LNCAP (cell line): ENCODE measurements around the gene PPP2R2D.

Experiments
- CTCF ChIP-seq: fragments of 450-650 bp; IDR thresholded peaks from 2 replicates; pipeline ENCODE4 v1.5.1; 2017; ENCODE audit warnings: mild to moderate bottlenecking

PPP2R2D gene

DNA sequence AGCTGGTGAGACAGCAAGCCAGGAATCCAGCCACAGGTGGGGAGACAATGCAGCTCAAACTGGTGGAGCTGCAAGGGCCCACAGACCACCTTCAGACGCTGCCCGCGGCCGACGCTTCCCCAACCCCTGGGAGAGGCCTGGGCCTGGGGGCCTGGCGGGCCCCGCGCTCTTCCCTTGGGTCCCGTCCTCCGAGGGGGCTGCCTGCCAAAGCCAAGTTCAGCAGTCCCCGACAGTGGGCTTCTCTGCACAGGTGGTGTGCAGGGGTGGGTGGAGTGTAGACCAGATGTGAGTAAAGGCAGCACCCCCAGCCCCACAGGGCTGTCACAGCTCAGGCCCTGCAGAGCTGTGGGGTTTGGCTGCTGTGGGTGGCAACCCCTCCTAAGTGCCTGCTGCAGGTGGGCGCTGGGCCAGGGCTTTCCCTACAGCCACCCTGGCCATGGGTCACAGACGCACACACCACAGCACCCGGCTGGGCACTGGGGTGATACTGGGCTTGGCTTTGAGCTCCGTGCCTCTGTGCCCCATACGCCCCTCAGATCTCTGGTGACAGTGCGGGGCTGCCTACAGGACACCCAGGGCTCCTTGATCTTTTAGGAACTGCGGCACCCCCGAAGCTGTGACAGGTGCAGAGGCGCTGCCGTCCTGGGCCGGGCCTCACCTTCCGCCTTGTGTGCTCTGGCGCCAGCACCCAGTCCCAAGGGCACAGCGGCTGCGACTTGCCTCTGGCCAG, 60.4 kb downstream of the PPP2R2D start:
- no peak for TF ChIP-seq CTCF

DNA sequence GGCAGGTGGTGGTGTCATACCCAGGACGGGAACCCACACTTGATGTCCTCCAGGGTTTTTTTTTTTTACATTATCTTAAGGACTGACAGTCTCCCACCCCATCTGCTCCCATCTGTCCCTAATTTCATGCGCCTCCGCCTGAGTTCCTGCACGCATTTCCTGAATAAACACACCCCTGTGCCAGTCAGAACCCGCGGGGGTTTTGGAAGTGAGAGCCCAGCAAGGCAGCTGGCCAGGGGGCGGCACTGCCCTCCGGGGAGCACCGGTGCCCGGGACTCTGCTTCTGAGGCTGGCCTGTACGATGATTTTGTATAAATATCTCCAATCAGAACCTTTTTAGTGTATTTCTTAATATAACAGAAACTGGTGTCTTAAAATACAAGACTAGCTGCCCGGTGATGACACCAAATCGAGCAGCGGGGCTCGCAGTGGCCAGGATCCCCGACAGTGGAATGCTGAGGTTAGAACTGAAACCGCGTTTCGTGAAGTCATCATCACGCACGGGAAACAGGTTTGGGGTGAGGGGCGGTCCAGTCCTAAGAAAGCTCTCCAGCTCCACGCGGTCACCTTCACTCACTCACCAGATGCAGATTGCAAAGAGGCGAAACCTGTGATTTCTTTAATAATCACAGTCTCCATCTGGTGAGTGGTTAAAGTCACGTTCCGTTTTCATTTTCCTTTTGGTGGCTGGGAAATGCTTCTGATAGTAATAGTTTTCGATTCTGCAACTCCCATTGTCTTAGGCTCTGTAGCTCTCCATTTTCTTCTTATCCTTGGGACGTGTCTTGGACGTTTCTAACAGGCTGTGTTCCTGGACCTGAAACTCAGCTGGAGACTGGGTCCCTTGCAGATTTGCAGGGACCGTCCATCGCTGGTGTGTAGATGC, 61.2 kb downstream of the PPP2R2D start:
- TF ChIP-seq CTCF = no peak

DNA sequence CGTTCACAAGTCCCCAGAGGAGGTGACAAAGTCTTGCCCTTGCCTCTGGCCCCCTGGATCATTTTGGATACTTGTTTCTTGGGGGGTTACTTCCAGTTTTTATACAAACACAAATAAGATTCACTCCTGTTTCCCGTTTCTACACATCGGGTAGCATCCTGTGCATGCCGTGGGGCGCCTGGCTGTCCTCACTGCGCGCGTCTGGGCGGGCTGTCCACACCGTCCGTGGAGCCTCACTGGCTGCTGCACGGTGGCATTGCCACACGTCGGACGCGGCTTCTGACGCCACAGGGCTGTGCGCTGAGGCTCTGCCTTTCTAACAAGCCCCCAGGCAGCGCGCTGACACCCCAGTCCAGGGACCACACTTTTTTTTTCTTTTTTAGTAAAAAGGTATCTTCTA, 62.5 kb downstream of the PPP2R2D start:
- no peak for TF ChIP-seq CTCF

- no peak for TF ChIP-seq CTCF
These were observed 63.0 kb downstream of the PPP2R2D start for GRCh38 chr10:131963811-131964210.

GRCh38 chr10:131964298-131964697, 63.5 kb downstream of the PPP2R2D start:
- no peak for TF ChIP-seq CTCF

GRCh38 chr10:131968949-131969348, 68.1 kb downstream of the PPP2R2D start:
- no peak for TF ChIP-seq CTCF

- no peak for TF ChIP-seq CTCF
These were observed 70.1 kb downstream of the PPP2R2D start for GRCh38 chr10:131970946-131971345.
